ENCODE results near the gene SERPINB8.

The SERPINB8 gene

DNA sequence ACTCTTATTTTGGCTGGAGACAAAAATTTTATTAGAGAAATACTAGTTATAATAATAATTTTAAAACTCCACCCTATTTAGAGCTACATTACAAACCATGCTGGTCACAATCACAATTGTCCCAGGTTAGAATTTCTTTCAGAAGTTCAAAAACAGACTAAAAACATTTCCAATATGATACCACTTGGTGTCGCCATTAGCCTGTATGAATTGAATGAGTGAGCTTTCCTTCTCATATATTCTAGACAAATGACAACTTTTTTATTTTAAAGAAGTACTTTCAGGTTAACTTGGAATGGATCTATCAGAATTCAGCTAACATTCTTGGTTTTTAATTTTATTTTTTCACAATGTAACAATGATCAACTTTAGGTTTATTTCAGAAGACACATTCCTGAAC lies 48.0 kb downstream of the SERPINB8 start:
- Histone ChIP-seq H3K4me1 (no peaks in the 10 kb centered on the region), H3K36me3 (no peaks in the 10 kb centered on the region), H3K4me3 (ENCODE audit: low read depth, low read length) (no peak overlapping the region), H3K27me3 (no peaks in the 10 kb centered on the region), H3K9me3 (no peaks in the 10 kb centered on the region)
- no peak for DNase-seq
- TF ChIP-seq, protein P1, sequence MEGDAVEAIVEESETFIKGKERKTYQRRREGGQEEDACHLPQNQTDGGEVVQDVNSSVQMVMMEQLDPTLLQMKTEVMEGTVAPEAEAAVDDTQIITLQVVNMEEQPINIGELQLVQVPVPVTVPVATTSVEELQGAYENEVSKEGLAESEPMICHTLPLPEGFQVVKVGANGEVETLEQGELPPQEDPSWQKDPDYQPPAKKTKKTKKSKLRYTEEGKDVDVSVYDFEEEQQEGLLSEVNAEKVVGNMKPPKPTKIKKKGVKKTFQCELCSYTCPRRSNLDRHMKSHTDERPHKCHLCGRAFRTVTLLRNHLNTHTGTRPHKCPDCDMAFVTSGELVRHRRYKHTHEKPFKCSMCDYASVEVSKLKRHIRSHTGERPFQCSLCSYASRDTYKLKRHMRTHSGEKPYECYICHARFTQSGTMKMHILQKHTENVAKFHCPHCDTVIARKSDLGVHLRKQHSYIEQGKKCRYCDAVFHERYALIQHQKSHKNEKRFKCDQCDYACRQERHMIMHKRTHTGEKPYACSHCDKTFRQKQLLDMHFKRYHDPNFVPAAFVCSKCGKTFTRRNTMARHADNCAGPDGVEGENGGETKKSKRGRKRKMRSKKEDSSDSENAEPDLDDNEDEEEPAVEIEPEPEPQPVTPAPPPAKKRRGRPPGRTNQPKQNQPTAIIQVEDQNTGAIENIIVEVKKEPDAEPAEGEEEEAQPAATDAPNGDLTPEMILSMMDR (IDR thresholded peaks at IDR 0.05; ENCODE audit: low read depth, low read length): peak; percentile 37; the same call in 1 of the 2 replicates

- TF ChIP-seq, protein P1 (IDR thresholded peaks at IDR 0.05; ENCODE audit: low read depth, low read length): no peak
Observed at GRCh38 chr18:64019922-64020756, 50.3 kb downstream of the SERPINB8 start.

DNA sequence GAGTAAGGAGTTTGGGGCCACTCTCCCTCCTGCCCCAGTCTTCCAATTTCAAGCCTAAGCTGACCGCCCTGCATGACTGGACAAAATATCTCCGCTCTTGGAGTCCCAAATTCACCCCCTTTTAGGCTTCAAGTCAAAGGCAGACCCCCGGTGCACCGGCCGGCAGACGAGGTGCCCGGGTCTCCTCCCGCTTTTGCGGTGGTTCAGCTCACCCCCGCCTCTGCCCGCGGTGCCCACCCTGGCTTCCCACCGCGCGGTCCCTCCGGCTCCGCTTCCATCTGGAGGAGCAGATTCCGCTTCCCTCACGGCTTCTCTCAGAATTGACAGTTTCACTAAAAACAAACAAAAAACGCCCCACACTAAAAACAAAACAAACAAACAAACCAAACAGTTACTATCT lies 56.5 kb downstream of the SERPINB8 start:
- no peaks in the 10 kb centered on the region for H3K4me1 ChIP-seq
- TF ChIP-seq, protein P1 (IDR thresholded peaks at IDR 0.05; ENCODE audit: low read depth, low read length): no peak
- DNase-seq: no peak
- H3K9me3 ChIP-seq: no peaks in the 10 kb centered on the region
- no peaks in the 10 kb centered on the region for H3K27me3 ChIP-seq
- H3K4me3 ChIP-seq (ENCODE audit: low read depth, low read length): no peak overlapping the region
- no peaks in the 10 kb centered on the region for H3K36me3 ChIP-seq

More at GRCh38 chr18:64019922-64020756, 50.3 kb downstream of the SERPINB8 start:
- H3K4me1 ChIP-seq: no peaks in the 10 kb centered on the region
- no peak for DNase-seq
- no peaks in the 10 kb centered on the region for H3K27me3 ChIP-seq
- H3K9me3 ChIP-seq: no peaks in the 10 kb centered on the region
- no peak overlapping the region for H3K4me3 ChIP-seq (ENCODE audit: low read depth, low read length)
- no peaks in the 10 kb centered on the region for H3K36me3 ChIP-seq

DNA sequence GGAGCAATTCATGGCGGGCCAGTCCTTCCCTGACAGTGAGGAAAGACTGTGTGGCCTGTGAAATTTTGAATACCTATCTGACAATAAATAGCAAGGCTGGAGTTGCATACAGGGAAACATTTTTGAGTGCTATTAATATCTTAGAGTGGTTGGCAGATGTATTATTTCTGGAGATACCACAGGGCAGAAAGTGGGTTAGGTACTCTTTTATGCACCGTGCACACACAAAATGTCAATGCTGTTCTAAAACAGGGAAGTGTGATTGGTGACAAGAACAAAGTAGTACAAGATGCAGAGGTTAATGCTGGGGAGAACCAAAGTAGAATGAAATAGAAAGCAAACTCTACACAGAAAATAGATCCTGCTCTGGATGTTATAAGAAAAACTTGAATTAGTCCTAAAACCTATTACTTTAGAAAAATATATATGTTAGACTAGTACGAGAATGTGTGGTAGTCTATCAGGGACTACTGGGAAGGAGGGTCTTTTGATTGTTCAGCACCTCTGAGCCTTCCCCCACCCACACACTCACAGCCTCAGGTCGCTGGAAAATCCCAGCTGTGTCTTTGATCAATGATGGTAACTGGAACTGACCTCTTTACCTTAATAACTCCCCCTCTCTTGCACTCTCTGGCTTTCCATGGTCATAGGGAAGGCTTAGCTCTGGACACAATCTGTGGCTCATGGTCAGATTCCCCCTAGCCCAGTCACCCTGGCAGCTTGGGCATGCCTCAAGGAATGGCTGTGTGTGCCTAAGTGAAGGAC lies 58.2 kb downstream of the SERPINB8 start:
- Histone ChIP-seq H3K4me1 (no peaks in the 10 kb centered on the region), H3K9me3 (no peaks in the 10 kb centered on the region), H3K4me3 (ENCODE audit: low read depth, low read length) (no peak overlapping the region), H3K36me3 (no peaks in the 10 kb centered on the region), H3K27me3 (no peaks in the 10 kb centered on the region)
- DNase-seq: no peak
- TF ChIP-seq, protein P1 (IDR thresholded peaks at IDR 0.05; ENCODE audit: low read depth, low read length): no peak

DNA sequence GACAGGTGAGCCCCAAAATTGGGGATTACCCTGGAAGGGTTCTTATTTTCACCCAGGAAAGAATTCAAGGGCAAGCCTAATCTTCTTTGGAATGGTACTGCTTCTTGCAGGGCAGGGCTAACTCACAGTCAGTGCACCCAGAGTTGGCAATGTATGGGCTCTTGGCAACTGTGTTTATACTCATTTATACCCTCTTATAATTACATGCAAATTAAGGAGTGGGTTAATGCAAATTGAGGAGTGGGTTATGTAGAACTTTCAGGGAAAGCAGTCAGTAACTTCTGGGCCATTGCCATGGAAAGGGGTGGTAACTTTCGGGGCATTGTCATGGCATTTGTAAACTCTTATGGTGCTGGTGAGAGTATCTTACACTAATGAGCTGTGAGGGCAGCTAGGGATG lies 59.2 kb downstream of the SERPINB8 start:
- TF ChIP-seq, protein P1 (IDR thresholded peaks at IDR 0.05; ENCODE audit: low read depth, low read length): no peak
- Histone ChIP-seq H3K36me3 (no peaks in the 10 kb centered on the region), H3K27me3 (no peaks in the 10 kb centered on the region), H3K4me1 (no peaks in the 10 kb centered on the region), H3K4me3 (ENCODE audit: low read depth, low read length) (no peak overlapping the region), H3K9me3 (no peaks in the 10 kb centered on the region)
- DNase-seq: no peak

GRCh38 chr18:64031411-64031810 lies 61.5 kb downstream of the SERPINB8 start:
- Histone ChIP-seq H3K27me3 (no peaks in the 10 kb centered on the region), H3K4me1 (no peaks in the 10 kb centered on the region), H3K9me3 (no peaks in the 10 kb centered on the region), H3K4me3 (ENCODE audit: low read depth, low read length) (no peak overlapping the region), H3K36me3 (no peaks in the 10 kb centered on the region)
- TF ChIP-seq, protein P1 (IDR thresholded peaks at IDR 0.05; ENCODE audit: low read depth, low read length): no peak
- DNase-seq: no peak
